Mesenteric fat pad (tissue), 1 donor: ENCODE results near the gene SLC6A15. TPM values are rescaled to one million over a fixed set of nuclear protein-coding genes. Genes with fewer than 3 reads are reported as not detected.

Experiments
- DNase-seq: peaks from one replicate; pipeline ENCODE4 v3.0.0-alpha.2; 2020; ENCODE audit warnings: low spot score
- total RNA-seq: library from RNA; stranded (reverse); fragmentation: NEBNext Ultra II Directional; extraction: Animal tissue kit (Norgen Biotek cat#: 25700); gene quantifications from one replicate; pipeline ENCODE4 v1.2.1, GENCODE V29; 2021
- donor health status: DM: yes; HTN: yes; CAD: no.

The SLC6A15 gene
- total RNA-seq, 1 donor from 2014 or later: not detected

DNA sequence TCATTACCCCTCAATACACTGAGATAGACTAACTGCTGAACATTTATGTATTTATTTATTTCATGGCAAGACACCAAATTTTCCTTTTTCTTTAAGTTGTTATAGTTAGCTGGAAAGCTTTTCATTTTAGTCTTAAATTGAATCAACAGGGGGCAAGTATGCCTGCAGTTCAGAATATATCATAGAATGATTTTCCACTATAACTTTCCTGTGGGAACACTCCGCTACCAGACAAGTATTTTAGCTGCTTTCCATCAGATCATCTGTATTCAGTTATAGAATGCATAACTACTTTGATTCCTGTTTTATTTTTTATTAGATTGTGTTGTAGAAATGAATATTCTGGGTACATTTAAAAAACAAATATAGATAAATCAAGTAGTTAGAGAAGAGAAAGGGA, 102.0 kb downstream of the SLC6A15 start:
- no peak for DNase-seq

Other genes with a start within 250 kb of the SLC6A15 start
- not detected for gene TSPAN19, start 123.5 kb upstream of the SLC6A15 start, total RNA-seq
- 0.19 TPM for gene LRRIQ1, start 123.6 kb upstream of the SLC6A15 start, total RNA-seq